Measurements from ENCODE around the gene ADAM12. TPM values are rescaled to one million over a fixed set of nuclear protein-coding genes. Genes with fewer than 3 reads are reported as not detected.

Gene ADAM12
- total and polyA plus RNA-seq, 7 donors = under 0.01 to 0.82 (median 0.46) TPM; not detected in 1

DNA sequence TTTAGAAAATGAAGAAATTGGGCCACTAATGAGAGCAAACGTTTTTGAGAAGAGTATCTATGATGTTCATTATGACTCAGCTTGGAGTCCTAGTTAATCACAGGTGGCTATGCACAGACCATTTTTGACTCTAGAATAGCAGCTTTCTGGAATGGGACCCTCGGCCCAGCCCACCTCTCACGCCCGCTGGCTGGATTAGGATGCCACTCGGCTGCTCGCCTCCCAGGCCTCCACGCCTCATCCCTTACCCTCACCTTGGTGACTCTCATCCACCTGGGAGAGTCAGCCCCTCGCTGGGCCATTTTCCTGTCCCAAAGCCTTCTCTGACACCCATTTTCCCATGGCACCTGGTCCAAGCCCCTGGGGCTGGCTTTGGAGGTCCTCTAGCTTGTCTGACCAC lies 173.6 kb downstream of the ADAM12 start:
- H3K36me3 ChIP-seq = no peaks in the 10 kb centered on the region
- H3K4me1 ChIP-seq = no peaks in the 10 kb centered on the region
- no peaks in the 10 kb centered on the region for H3K27me3 ChIP-seq
- no peak overlapping the region for H3K27ac ChIP-seq
- TF ChIP-seq, protein P1, sequence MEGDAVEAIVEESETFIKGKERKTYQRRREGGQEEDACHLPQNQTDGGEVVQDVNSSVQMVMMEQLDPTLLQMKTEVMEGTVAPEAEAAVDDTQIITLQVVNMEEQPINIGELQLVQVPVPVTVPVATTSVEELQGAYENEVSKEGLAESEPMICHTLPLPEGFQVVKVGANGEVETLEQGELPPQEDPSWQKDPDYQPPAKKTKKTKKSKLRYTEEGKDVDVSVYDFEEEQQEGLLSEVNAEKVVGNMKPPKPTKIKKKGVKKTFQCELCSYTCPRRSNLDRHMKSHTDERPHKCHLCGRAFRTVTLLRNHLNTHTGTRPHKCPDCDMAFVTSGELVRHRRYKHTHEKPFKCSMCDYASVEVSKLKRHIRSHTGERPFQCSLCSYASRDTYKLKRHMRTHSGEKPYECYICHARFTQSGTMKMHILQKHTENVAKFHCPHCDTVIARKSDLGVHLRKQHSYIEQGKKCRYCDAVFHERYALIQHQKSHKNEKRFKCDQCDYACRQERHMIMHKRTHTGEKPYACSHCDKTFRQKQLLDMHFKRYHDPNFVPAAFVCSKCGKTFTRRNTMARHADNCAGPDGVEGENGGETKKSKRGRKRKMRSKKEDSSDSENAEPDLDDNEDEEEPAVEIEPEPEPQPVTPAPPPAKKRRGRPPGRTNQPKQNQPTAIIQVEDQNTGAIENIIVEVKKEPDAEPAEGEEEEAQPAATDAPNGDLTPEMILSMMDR (IDR thresholded peaks at IDR 0.05) = no peak
- TF ChIP-seq POLR2A (IDR thresholded peaks at IDR 0.05) (no peak), EP300 (IDR thresholded peaks at IDR 0.05) (no peak), POLR2AphosphoS5 (IDR thresholded peaks at IDR 0.05) (no peak)
- intact Hi-C loops (cut with DNase I) = no loop called here
- no peaks in the 10 kb centered on the region for H3K9me3 ChIP-seq
- H3K4me3 ChIP-seq = no peak overlapping the region
- no peak for DNase-seq
- 87 to 93% methylated on average over 8 of the region's 8 CpGs for WGBS, 2 donors

DNA sequence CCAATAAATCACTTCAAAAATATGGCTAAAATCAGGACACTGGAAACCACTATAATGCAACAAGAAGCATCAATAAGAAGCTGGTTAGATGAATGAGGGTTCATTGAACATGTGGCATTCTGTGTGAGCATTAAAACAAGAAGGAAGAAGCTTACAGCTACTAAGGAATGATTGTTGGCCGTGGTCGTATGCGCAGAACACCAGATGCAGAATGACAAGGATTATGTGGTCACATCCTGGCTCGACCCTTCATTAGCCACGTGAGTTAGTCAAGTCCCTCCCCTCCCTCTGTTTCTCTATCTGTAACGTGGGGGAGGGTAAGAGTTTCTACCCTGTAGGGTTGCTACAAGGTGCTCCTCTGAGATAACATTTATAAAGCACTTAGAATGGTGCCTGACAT lies 174.3 kb downstream of the ADAM12 start:
- no peak overlapping the region for H3K4me3 ChIP-seq
- H3K27me3 ChIP-seq = no peaks in the 10 kb centered on the region
- no peak overlapping the region for H3K27ac ChIP-seq
- 62 to 64% methylated on average over 6 of the region's 6 CpGs for WGBS, 2 donors
- intact Hi-C loops (cut with DNase I) = no loop called here
- TF ChIP-seq POLR2AphosphoS5 (IDR thresholded peaks at IDR 0.05) = no peak
- no peak for TF ChIP-seq POLR2A (IDR thresholded peaks at IDR 0.05)
- no peak for TF ChIP-seq EP300 (IDR thresholded peaks at IDR 0.05)
- TF ChIP-seq, protein P1 (IDR thresholded peaks at IDR 0.05) = no peak
- H3K4me1 ChIP-seq = no peaks in the 10 kb centered on the region
- DNase-seq = no peak
- H3K9me3 ChIP-seq = no peaks in the 10 kb centered on the region
- no peaks in the 10 kb centered on the region for H3K36me3 ChIP-seq

DNA sequence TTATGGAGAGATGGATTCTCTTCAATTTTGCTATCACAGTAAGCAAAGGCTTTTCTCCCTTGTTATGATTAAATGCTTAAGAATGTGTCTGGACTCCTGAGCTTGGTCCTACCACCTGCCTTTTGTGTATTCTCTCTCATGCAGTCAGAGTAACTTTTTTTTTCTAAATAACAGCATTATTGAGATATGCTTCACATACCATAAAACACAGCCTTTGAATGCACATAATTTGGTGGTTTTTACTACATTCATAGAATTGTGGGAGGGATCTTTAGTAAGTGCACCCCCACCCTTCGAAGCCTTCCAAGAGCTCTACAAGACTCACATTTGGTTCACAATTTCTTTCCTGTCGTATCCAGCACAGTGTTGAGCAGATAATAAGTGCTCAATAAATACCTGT lies 175.5 kb downstream of the ADAM12 start:
- intact Hi-C loops (cut with DNase I) = no loop called here
- H3K36me3 ChIP-seq = no peaks in the 10 kb centered on the region
- no peaks in the 10 kb centered on the region for H3K4me1 ChIP-seq
- no peak overlapping the region for H3K27ac ChIP-seq
- no peak overlapping the region for H3K4me3 ChIP-seq
- no peaks in the 10 kb centered on the region for H3K27me3 ChIP-seq
- 82 to 87% methylated on average over 2 of the region's 2 CpGs for WGBS, 2 donors
- DNase-seq = no peak
- TF ChIP-seq POLR2AphosphoS5 (IDR thresholded peaks at IDR 0.05) (no peak), EP300 (IDR thresholded peaks at IDR 0.05) (no peak)
- TF ChIP-seq, protein P1 (IDR thresholded peaks at IDR 0.05) = no peak
- no peaks in the 10 kb centered on the region for H3K9me3 ChIP-seq

DNA sequence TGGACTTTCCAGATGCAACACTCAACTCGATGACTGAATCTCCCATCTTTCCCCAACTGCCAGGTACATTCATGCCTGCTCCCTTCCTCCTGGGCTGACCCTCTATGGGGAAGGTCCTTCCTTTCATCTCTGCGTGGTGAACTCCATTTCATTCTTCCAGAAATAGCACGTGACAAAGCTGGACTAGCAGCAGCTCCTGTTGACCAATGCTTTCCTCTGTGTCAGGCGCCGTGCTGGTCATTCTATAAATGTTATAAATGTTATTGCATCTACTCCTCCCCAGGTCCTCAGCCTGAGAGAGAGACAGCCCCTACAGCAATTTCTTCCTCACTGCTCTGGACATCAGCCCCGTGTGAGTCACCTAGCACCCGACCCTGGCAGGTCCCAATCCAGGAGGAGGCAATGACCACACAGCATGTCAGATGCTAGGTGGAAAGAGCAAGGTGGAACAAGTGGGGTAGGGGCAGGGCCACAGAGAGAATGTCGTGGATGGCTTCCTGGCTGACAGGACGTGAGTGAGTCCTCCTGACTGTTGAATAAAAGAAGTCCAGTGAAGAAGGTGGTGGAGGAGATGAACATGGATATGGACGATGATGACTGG lies 178.1 kb downstream of the ADAM12 start:
- Histone ChIP-seq H3K36me3 (no peaks in the 10 kb centered on the region), H3K4me1 (no peaks in the 10 kb centered on the region), H3K9me3 (no peaks in the 10 kb centered on the region), H3K4me3 (no peak overlapping the region), H3K27ac (no peak overlapping the region), H3K27me3 (no peaks in the 10 kb centered on the region)
- TF ChIP-seq POLR2A (IDR thresholded peaks at IDR 0.05) (no peak), EP300 (IDR thresholded peaks at IDR 0.05) (no peak), POLR2AphosphoS5 (IDR thresholded peaks at IDR 0.05) (no peak)
- TF ChIP-seq, protein P1 (IDR thresholded peaks at IDR 0.05) = no peak
- intact Hi-C loops (cut with DNase I) = no loop called here
- 77 to 89% methylated on average over 10 of the region's 10 CpGs for WGBS, 2 donors
- no peak for DNase-seq

DNA sequence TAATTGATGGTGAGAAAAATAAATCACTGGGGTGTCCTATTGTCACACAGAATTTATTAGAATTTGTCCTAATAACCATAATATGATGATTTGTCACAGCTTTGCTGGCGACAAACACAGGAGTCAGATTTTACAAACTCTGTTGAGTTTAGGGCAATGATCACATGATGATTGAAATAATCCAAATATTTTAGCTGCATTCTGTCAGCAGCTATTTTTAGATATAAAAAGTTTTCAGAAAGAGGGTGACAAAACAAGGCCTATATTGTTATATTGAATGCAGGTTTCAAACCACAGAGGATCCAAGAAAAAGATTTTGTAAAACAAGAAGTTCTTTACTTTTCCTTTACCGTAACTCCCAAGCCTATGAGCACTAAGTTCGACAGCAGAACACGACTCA lies 178.8 kb downstream of the ADAM12 start:
- no peaks in the 10 kb centered on the region for H3K4me1 ChIP-seq
- 70 to 71% methylated on average over 4 of the region's 4 CpGs for WGBS, 2 donors
- intact Hi-C loops (cut with DNase I) = no loop called here
- no peaks in the 10 kb centered on the region for H3K36me3 ChIP-seq
- H3K9me3 ChIP-seq = no peaks in the 10 kb centered on the region
- no peaks in the 10 kb centered on the region for H3K27me3 ChIP-seq
- DNase-seq = no peak
- no peak overlapping the region for H3K27ac ChIP-seq
- H3K4me3 ChIP-seq = no peak overlapping the region
- TF ChIP-seq, protein P1 (IDR thresholded peaks at IDR 0.05) = no peak
- no peak for TF ChIP-seq POLR2A (IDR thresholded peaks at IDR 0.05)
- TF ChIP-seq POLR2AphosphoS5 (IDR thresholded peaks at IDR 0.05) = no peak
- no peak for TF ChIP-seq EP300 (IDR thresholded peaks at IDR 0.05)

All from sigmoid colon (tissue), 7 donors.